HepG2 (cell line): ENCODE data around the gene KIRREL3. TPM values are rescaled to one million over a fixed set of nuclear protein-coding genes. Genes with fewer than 3 reads are reported as not detected.

Experiments
- ATAC-seq: fragments of 200-7000 bp; cut with Tn5 transposase; 3 replicates; pipeline ENCODE4 v1.9.1; 2020; ENCODE audit warnings: mild to moderate bottlenecking, moderate library complexity
- BruUV-seq: library from RNA; stranded (reverse); fragments of 400-500 nt; replicated peaks from 2 replicates; lab custom pipeline; 2021; lab: Mats Ljungman, UMichigan
- CTCF ChIA-PET: fragments of 300-600 bp; formaldehyde crosslinking; extraction: SDS; loops from one replicate; lab custom pipeline; 2021; ENCODE audit warnings: low total read pairs, inconsistent platforms, low intra/inter-chr PET ratio; lab: Yijun Ruan, JAX
- POLR2A ChIA-PET: fragments of 350-600 bp; sonication (Branson Sonifier 250); formaldehyde crosslinking; loops from one replicate; lab custom pipeline; 2020; ENCODE audit warnings: antibody characterized with exemption, inconsistent platforms; lab: Yijun Ruan, JAX
- DNase-seq: peaks from one replicate; pipeline ENCODE4 v3.0.0-alpha.2; 2015; ENCODE audit warnings: low spot score
- FAIRE-seq: peaks from 3 replicates; lab custom pipeline; 2011; peaks lifted over from hg19 to GRCh38; lab: Jason Lieb, UNC
- H2AFZ ChIP-seq: one replicate; pipeline ENCODE4 v1.6.1; 2011; ENCODE audit warnings: low read length, inconsistent platforms
- H3K27ac ChIP-seq: fragments of 300-600 bp; 3 replicates; pipeline ENCODE4 v1.8.0; 2011; ENCODE audit warnings: mixed run types, mild to moderate bottlenecking, mixed read lengths, low read length, inconsistent platforms; ENCODE audit not compliant: insufficient read depth; ENCODE audit errors: extremely low read length
- H3K27me3 ChIP-seq, 2 experiments: fragments of 200-600 bp in 1 of 2; 2 replicates in 1 of 2; 3 replicates in 1 of 2; pipeline versions ENCODE4 v1.6.0 to v1.8.0; 2011; ENCODE audit warnings: low read length in 2 of 2, mild to moderate bottlenecking in 2 of 2, moderate library complexity in 2 of 2, inconsistent platforms in 1 of 2; ENCODE audit not compliant: insufficient read depth in 2 of 2, control insufficient read depth in 1 of 2
- H3K36me3 ChIP-seq, 2 experiments: fragments of 200-600 bp in 1 of 2; replicated peaks in 1 of 2; 2 replicates in 1 of 2; 3 replicates in 1 of 2; pipeline versions ENCODE4 v1.5.1 to v1.8.0; 2011; ENCODE audit warnings: low read length in 2 of 2, inconsistent platforms in 1 of 2; ENCODE audit not compliant: insufficient read depth in 2 of 2, control insufficient read depth in 1 of 2
- H3K4me1 ChIP-seq: 2 replicates; pipeline ENCODE4 v1.5.1; 2012; ENCODE audit warnings: low read length, inconsistent platforms; ENCODE audit not compliant: insufficient read depth
- H3K4me2 ChIP-seq: 2 replicates; pipeline ENCODE4 v1.6.0; 2011; ENCODE audit warnings: low read depth, low read length, inconsistent platforms
- H3K4me3 ChIP-seq, 3 experiments: fragments of 200-600 bp in 1 of 3; sonication (generic), shearing (Covaris generic) in 1 of 3; replicated peaks in 1 of 3; 2 replicates each; pipeline ENCODE4 v1.5.1; 2011 to 2016; ENCODE audit warnings: low read length in 3 of 3, inconsistent platforms in 2 of 3, low read depth in 2 of 3, mild to moderate bottlenecking in 2 of 3, control low read depth in 1 of 3, mixed read lengths in 1 of 3; ENCODE audit not compliant: insufficient read depth in 1 of 3
- H3K79me2 ChIP-seq: one replicate; pipeline ENCODE4 v1.6.1; 2011; ENCODE audit warnings: low read length, inconsistent platforms; ENCODE audit not compliant: insufficient read depth
- H3K9ac ChIP-seq: 2 replicates; pipeline ENCODE4 v1.6.0; 2011; ENCODE audit warnings: mild to moderate bottlenecking, low read depth, low read length, inconsistent platforms; ENCODE audit not compliant: insufficient read depth
- H3K9me3 ChIP-seq: 2 replicates; pipeline ENCODE4 v1.5.1; 2012; ENCODE audit warnings: mild to moderate bottlenecking, low read length
- H4K20me1 ChIP-seq: 2 replicates; pipeline ENCODE4 v1.6.0; 2011; ENCODE audit warnings: inconsistent platforms, mild to moderate bottlenecking, low read length, moderate library complexity; ENCODE audit not compliant: insufficient read depth
- CBX1 ChIP-seq: IDR thresholded peaks from one replicate; pipeline ENCODE4 v1.6.1; 2016; ENCODE audit warnings: antibody characterized with exemption, low read depth
- EHMT2 ChIP-seq: fragments of 200-600 bp; sonication (generic); IDR thresholded peaks from 2 replicates; pipeline ENCODE4 v1.7.0; 2017; ENCODE audit warnings: antibody characterized with exemption, low read depth, low read length, borderline replicate concordance
- NKX3-1 ChIP-seq: sonication (generic); formaldehyde crosslinking; IDR thresholded peaks from 2 replicates; pipeline ENCODE4 v1.5.0; 2020; ENCODE audit warnings: missing genetic modification reagents
- PAWR ChIP-seq: sonication (generic); formaldehyde crosslinking; IDR thresholded peaks from 2 replicates; pipeline ENCODE4 v1.4.0; 2020; ENCODE audit warnings: missing genetic modification reagents, mild to moderate bottlenecking, borderline replicate concordance
- PCBP2 ChIP-seq: fragments of 200-400 bp; formaldehyde crosslinking; optimal IDR thresholded peaks from 2 replicates; pipeline ENCODE3; 2018; ENCODE audit warnings: low read length, low read depth; ENCODE audit not compliant: poor library complexity, severe bottlenecking
- PPARG ChIP-seq: conservative IDR thresholded peaks from 2 replicates; pipeline ENCODE4 v1.6.1; 2016; ENCODE audit warnings: missing biosample characterization, missing genetic modification reagents
- RXRA ChIP-seq: sonication (generic); formaldehyde crosslinking; IDR thresholded peaks from 2 replicates; pipeline ENCODE4 v1.5.1; 2020; ENCODE audit warnings: missing genetic modification reagents
- SNAI1 ChIP-seq: sonication (generic); formaldehyde crosslinking; IDR thresholded peaks from 2 replicates; pipeline ENCODE4 v1.5.0; 2020; ENCODE audit warnings: mild to moderate bottlenecking, missing genetic modification reagents, borderline replicate concordance
- SP1 ChIP-seq, 2 experiments: fragments of 450-650 bp in 1 of 2; sonication (generic) in 1 of 2; formaldehyde crosslinking in 1 of 2; IDR thresholded peaks; 2 replicates each; pipeline versions ENCODE4 v1.4.0 to v1.6.1; 2016 to 2020; ENCODE audit warnings: missing genetic modification reagents in 1 of 2
- SYNCRIP ChIP-seq: fragments of 200-400 bp; formaldehyde crosslinking; IDR thresholded peaks from 2 replicates; pipeline ENCODE4 v1.6.1; 2018; ENCODE audit warnings: mild to moderate bottlenecking, low read depth, low read length; ENCODE audit not compliant: insufficient read depth
- ZBTB21 ChIP-seq: sonication (generic); formaldehyde crosslinking; IDR thresholded peaks from 2 replicates; pipeline ENCODE4 v1.4.0; 2020; ENCODE audit warnings: missing genetic modification reagents
- ZBTB7B ChIP-seq: sonication (generic); formaldehyde crosslinking; IDR thresholded peaks from 2 replicates; pipeline ENCODE4 v1.4.0; 2020; ENCODE audit warnings: missing genetic modification reagents
- ZNF3 ChIP-seq: IDR thresholded peaks from 2 replicates; pipeline ENCODE4 v1.7.0; 2017; ENCODE audit warnings: inconsistent platforms
- ZNF343 ChIP-seq: sonication (generic); formaldehyde crosslinking; IDR thresholded peaks from 2 replicates; pipeline ENCODE4 v1.4.0; 2020; ENCODE audit warnings: mild to moderate bottlenecking, missing genetic modification reagents
- ZNF501 ChIP-seq: sonication (generic); formaldehyde crosslinking; IDR thresholded peaks from 2 replicates; pipeline ENCODE4 v1.5.1; 2020; ENCODE audit warnings: mild to moderate bottlenecking, moderate library complexity, missing genetic modification reagents
- ZSCAN12 ChIP-seq: sonication (generic); formaldehyde crosslinking; IDR thresholded peaks from 2 replicates; pipeline ENCODE4 v1.9.0; 2021; ENCODE audit warnings: mild to moderate bottlenecking, missing genetic modification reagents
- WGBS: methylation state at CpG from one replicate; pipeline ENCODE4 v1.1.6; 2017; ENCODE audit warnings: low lambda C conversion rate; 5-methylcytosine and 5-hydroxymethylcytosine counted together
- in situ Hi-C: cut with HindIII; loops from 2 replicates; pipeline ENCODE4 v1.10.0; 2017; ENCODE audit warnings: low pct_unique_long_range_greater_than_20kb; ENCODE audit not compliant: extremely low pct_ligation_motif_present
- intact Hi-C: fragments of 100-400 bp; cut with micrococcal nuclease; formaldehyde crosslinking; loops from one replicate; pipeline ENCODE4 v1.10.0; 2022; ENCODE audit not compliant: unreplicated experiment
- polyA plus RNA-seq, 8 experiments: library from polyadenylated mRNA; depleted of rRNA in 3 of 8; stranded (reverse) in 7 of 8; unstranded in 1 of 8; fragments of >200 nt; fragmentation: Illumina TruSeq in 4 of 8; extraction: Trizol in 4 of 8; gene quantifications; 2 replicates each; pipeline versions ENCODE4 v1.2.1 to v1.2.3, GENCODE V29; 2011 to 2016; ENCODE audit warnings: low read depth in 4 of 8, missing spikeins in 1 of 8, mixed read lengths in 1 of 8; ENCODE audit not compliant: insufficient read depth in 1 of 8
- total RNA-seq, 5 experiments: library from RNA; depleted of rRNA; stranded (reverse); fragments of >200 nt; fragmentation: Illumina TruSeq; extraction: Trizol; gene quantifications; 2 replicates each; pipeline ENCODE4 v1.2.3, GENCODE V29; 2016; ENCODE audit warnings: low read depth in 1 of 5
- TF ChIP-seq, protein P1 (sequence below), 2 experiments: sonication (generic) in 1 of 2; formaldehyde crosslinking in 1 of 2; IDR thresholded peaks; 2 replicates each; pipeline versions ENCODE4 v1.4.0 to v1.6.1; 2016 to 2020; ENCODE audit warnings: borderline replicate concordance in 1 of 2, low read depth in 1 of 2, mild to moderate bottlenecking in 1 of 2, missing genetic modification reagents in 1 of 2
- TF ChIP-seq, protein P2 (sequence below), 2 experiments: fragments of 450-650 bp in 1 of 2; sonication (generic) in 1 of 2; formaldehyde crosslinking; IDR thresholded peaks; 2 replicates each; pipeline versions ENCODE4 v1.5.0 to v1.8.0; 2020 to 2022; ENCODE audit warnings: mild to moderate bottlenecking in 1 of 2, missing genetic modification reagents in 1 of 2
- TF ChIP-seq, protein P3 (sequence below): sonication (generic); formaldehyde crosslinking; IDR thresholded peaks from 2 replicates; pipeline ENCODE4 v1.4.0; 2020; ENCODE audit warnings: low read depth, mild to moderate bottlenecking, missing genetic modification reagents

Gene KIRREL3
- total and polyA plus RNA-seq, 2 of the 13 experiments (the other 11 are each of a cell fraction or from before 2014, with no cell fraction given), result not detected

DNA sequence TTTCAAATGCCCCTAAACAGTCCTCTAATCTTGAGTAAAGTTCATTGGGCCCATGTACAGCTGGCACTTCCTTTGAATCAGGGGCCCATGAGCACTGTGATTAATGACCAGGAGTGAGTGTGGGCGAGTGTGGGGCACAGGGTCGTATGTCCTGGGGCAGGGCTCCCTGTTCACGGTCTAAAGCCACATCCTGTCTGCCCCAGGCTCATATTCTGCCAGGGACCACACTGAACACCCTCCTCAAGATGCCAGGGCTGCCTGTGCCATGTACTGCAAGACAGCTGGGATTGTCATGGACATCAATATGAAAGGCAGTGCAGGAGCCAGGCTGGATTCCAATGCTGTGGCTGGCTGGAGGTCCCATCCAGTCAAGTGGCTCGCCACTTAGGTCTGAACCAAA lies 130.5 kb downstream of the KIRREL3 start (continued):
- no peak for TF ChIP-seq EHMT2
- TF ChIP-seq, protein P1, sequence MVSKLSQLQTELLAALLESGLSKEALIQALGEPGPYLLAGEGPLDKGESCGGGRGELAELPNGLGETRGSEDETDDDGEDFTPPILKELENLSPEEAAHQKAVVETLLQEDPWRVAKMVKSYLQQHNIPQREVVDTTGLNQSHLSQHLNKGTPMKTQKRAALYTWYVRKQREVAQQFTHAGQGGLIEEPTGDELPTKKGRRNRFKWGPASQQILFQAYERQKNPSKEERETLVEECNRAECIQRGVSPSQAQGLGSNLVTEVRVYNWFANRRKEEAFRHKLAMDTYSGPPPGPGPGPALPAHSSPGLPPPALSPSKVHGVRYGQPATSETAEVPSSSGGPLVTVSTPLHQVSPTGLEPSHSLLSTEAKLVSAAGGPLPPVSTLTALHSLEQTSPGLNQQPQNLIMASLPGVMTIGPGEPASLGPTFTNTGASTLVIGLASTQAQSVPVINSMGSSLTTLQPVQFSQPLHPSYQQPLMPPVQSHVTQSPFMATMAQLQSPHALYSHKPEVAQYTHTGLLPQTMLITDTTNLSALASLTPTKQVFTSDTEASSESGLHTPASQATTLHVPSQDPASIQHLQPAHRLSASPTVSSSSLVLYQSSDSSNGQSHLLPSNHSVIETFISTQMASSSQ (IDR thresholded peaks at IDR 0.05; ENCODE audit: low read depth), result no peak
- TF ChIP-seq, protein P1 (CRISPR knock-in tag; IDR thresholded peaks at IDR 0.05; ENCODE audit: borderline replicate concordance), result no peak
- no peak for TF ChIP-seq SNAI1 (CRISPR knock-in tag)
- TF ChIP-seq ZBTB21, result no peak
- TF ChIP-seq SP1 (IDR thresholded peaks at IDR 0.05), result no peak
- TF ChIP-seq SP1 (CRISPR knock-in tag; IDR thresholded peaks at IDR 0.05), result no peak

DNA sequence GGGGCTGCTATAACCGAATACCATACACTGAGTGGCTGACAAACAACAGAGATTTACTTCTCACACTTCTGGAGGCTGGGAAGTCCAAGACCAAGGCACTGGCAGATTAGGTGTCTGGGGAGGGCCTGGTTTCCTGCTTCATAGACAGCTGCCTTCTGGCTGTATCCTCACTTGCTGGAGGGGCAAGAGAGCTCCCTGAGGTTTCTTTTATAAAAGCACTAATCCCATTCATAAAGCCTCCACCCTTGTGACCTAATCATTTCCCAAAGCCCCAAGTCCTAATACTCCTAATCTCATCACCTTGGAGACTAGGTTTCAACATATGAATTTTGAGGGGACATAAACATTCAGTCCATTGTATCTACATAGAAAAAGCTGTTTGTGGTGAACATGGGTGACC lies 131.8 kb downstream of the KIRREL3 start:
- peaks cover 8% of the 10 kb centered on the region for H3K4me1 ChIP-seq
- no peaks in the 10 kb centered on the region for H3K36me3 ChIP-seq
- no peak for DNase-seq
- H3K4me2 ChIP-seq, result no peak overlapping the region
- peaks cover 0 to 4% of the 10 kb centered on the region in 2 experiments; a peak in 1 of 5 replicates for H3K27me3 ChIP-seq
- no peak overlapping the region for H2AFZ ChIP-seq
- no peak overlapping the region for H3K4me3 ChIP-seq
- no peak for FAIRE-seq
- H4K20me1 ChIP-seq, result no peaks in the 10 kb centered on the region
- no peaks in the 10 kb centered on the region for H3K9me3 ChIP-seq
- H3K27ac ChIP-seq, result no peak overlapping the region
- in situ Hi-C loops (no loop called here), intact Hi-C loops (no loop called here)
- POLR2A ChIA-PET, result no interaction called here
- ATAC-seq, result no peak
- WGBS, result 0% methylated on average over 1 of the region's 1 CpG
- CTCF ChIA-PET, result no interaction called here
- H3K79me2 ChIP-seq, result no peaks in the 10 kb centered on the region
- no peak overlapping the region for H3K9ac ChIP-seq
- BruUV-seq, result no TSS peak
- TF ChIP-seq NKX3-1 (CRISPR knock-in tag) (no peak), PAWR (CRISPR knock-in tag) (no peak), ZBTB7B (CRISPR knock-in tag) (no peak), PCBP2 (no peak), ZNF501 (CRISPR knock-in tag) (no peak), SYNCRIP (no peak), ZSCAN12 (CRISPR knock-in tag) (no peak), CBX1 (no peak), RXRA (CRISPR knock-in tag) (no peak), PPARG (CRISPR knock-in tag) (no peak), ZNF3 (CRISPR knock-in tag) (no peak), ZNF343 (CRISPR knock-in tag) (no peak)
- TF ChIP-seq, protein P2, sequence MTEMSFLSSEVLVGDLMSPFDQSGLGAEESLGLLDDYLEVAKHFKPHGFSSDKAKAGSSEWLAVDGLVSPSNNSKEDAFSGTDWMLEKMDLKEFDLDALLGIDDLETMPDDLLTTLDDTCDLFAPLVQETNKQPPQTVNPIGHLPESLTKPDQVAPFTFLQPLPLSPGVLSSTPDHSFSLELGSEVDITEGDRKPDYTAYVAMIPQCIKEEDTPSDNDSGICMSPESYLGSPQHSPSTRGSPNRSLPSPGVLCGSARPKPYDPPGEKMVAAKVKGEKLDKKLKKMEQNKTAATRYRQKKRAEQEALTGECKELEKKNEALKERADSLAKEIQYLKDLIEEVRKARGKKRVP (CRISPR knock-in tag; IDR thresholded peaks at IDR 0.05), result no peak
- TF ChIP-seq, protein P3, sequence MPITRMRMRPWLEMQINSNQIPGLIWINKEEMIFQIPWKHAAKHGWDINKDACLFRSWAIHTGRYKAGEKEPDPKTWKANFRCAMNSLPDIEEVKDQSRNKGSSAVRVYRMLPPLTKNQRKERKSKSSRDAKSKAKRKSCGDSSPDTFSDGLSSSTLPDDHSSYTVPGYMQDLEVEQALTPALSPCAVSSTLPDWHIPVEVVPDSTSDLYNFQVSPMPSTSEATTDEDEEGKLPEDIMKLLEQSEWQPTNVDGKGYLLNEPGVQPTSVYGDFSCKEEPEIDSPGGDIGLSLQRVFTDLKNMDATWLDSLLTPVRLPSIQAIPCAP (CRISPR knock-in tag), result no peak
